GM12872 (cell line): ENCODE results near the gene MUC5B.

Experiments
- CTCF ChIP-seq: IDR thresholded peaks from 3 replicates; pipeline ENCODE4 v1.5.1; 2011; ENCODE audit warnings: low read depth, mild to moderate bottlenecking, low read length, moderate library complexity; ENCODE audit not compliant: insufficient read depth

The MUC5B gene

GRCh38 chr11:1302461-1303125 is 79.7 kb downstream of the MUC5B start:
- no peak for TF ChIP-seq CTCF

GRCh38 chr11:1303126-1303821 is 80.4 kb downstream of the MUC5B start:
- TF ChIP-seq CTCF = peak; percentile 56

DNA sequence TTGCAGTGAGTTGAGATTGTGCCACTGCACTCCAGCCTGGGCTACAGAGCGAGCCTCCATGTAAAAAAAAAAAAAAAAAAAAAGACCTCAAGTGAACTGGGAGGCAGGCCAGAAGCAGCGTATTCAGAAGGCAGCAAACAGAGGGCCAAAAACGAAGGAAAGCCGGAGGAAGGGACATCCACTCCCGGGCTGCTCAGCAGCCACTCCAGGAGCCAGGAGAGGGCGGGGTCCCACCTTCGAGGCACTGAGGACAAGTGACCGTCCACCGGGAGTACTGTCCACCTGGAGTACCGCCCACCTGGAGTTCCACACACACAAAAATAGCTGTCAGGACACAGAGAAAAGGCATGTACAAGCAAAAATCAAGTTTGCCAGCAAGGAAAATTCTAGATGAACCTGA is 81.1 kb downstream of the MUC5B start:
- TF ChIP-seq CTCF = no peak

DNA sequence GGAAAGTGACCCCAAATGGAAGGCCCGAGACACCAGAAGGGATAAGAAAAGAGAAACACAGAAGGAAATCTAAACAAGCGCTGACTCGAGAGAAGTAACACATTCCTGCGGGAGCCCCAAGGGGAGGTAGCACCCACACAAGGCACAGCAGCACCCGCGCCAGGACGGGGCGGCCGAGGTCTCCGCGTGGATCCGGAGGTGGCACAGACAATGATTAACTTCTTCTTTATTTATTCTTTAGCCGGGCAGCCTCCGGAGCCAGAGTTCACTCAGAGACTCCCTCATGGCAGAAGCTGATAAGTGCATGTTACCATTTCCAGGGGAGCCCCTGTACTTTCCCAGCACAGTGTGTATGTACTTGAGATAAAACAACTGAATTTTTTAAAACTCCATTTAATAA is 81.5 kb downstream of the MUC5B start:
- TF ChIP-seq CTCF = no peak

DNA sequence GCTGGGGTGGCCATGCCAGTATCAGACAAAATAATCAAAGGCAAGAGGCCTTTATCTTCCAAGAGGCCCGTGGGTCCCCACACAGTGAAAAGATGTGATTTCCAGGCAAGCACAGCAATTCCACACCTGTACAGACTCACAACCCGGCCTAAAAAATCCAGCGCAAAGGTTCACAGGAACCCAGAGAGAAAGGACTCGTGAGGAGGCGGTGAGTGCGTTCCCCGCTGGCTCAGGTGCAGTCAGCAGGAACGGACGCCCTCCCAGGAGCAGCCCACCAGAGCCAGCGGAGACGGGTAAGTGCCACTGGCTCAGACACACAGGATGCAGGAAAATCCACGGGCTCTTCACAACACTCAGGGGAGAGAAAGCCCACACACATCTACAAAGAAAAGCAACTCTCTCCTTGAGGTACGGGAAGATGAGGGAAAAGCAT is 82.2 kb downstream of the MUC5B start:
- no peak for TF ChIP-seq CTCF

DNA sequence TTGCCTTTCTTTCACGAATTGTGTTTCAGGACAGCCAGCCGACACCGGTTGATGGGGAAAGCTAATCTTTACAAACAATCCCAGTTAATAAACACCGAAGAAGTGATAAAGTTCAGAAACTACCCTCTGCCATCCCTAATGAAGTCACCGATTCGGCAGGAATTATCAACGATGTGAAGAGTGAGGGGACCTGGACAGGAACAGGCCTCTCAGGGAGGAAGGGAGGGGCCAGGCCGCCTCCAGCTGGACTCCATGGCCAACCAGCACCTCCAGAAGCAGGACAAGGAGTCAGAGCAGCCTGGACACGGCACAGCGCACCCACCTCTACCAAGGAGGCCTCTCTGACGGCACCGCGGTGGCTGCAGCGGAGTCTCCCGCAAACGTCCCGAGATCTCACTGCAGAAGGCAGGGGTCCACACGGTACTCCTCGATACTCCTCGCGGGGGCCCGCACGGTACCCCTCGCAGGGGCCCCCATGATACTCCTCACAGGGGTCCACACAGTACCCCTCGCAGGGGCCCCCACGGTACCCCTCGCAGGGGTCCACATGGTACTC is 82.7 kb downstream of the MUC5B start:
- TF ChIP-seq CTCF = no peak

DNA sequence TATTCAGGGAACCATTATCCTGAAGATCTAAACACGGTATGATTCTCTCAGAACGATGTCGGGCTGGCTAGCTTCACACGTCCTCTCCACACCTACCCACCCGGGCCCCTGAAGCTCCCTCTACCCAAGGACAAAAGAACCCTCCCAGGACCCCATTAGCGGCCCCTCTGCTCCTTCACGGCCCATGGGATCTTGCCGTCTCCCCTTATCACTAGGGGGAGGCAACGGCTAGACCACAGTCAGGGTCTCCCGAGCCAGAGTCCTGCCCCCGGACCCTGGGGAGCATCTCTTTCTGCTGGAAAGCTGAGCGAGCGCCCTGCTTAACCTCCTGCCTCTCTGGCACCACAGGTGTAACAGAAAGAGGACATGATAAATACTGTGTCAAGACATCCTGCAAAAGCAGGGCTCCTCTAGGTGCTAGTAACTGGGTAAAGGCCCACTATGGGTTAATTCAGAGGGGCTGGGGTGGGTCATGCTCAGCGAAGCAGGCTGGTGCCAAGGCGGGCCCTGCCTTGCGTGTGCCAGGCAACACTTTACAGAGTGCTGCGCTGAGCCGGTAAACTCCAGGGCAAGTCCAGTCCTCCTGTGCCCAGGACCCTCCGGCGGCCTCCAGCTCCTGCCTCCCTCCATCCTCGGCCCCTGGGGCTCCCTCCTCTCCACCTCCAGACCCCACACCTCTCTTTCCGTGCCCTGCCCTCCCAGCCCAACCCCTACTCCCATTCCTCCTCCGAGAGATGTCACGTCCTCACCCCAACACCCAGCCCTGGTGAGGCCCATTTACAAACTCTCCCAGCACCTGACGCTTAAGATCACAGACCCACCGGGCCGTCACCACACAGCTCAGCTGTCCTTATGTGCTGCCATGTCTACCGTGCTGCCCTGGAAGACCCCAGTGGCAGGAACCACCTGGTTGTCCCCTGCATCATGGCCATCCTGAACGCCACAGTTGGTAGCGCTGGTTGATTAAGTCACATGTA is 83.6 kb downstream of the MUC5B start:
- TF ChIP-seq CTCF = no peak
